ENCODE results near the gene POU2F1. TPM values are rescaled to one million over a fixed set of nuclear protein-coding genes. Genes with fewer than 3 reads are reported as not detected.

Gene POU2F1
- polyA plus RNA-seq, 1 donor from 2014 or later: 10.9 TPM

GRCh38 chr1:167344112-167344511 lies 123.4 kb downstream of the POU2F1 start:
- Histone ChIP-seq H2AFZ (ENCODE audit: low read depth, low read length) (no peak overlapping the region), H3K27ac (ENCODE audit: low read length) (no peak overlapping the region), H4K20me1 (ENCODE audit: insufficient read depth) (no peaks in the 10 kb centered on the region), H3K4me2 (ENCODE audit: low read length) (no peak overlapping the region), H3K9me3 (ENCODE audit: low read length) (no peaks in the 10 kb centered on the region), H3K27me3 (ENCODE audit: insufficient read depth, low read depth, low read length) (no peaks in the 10 kb centered on the region), H3K36me3 (ENCODE audit: insufficient read depth, low read length) (no peaks in the 10 kb centered on the region), H3K9ac (ENCODE audit: low read length) (no peak overlapping the region), H3K79me2 (replicated peaks; ENCODE audit: insufficient read depth, low read length) (peaks cover 3% of the 10 kb centered on the region), H3F3A (ENCODE audit: insufficient read depth, low read length, poor library complexity, severe bottlenecking) (no peaks in the 10 kb centered on the region), H3K4me3 (ENCODE audit: low read length) (no peak overlapping the region), H3K9me2 (ENCODE audit: insufficient read depth, low read length) (no peaks in the 10 kb centered on the region)
- TF ChIP-seq SMC3 (conservative IDR thresholded peaks at IDR 0.05; ENCODE audit: poor library complexity) (no peak), MXI1 (conservative IDR thresholded peaks at IDR 0.05; ENCODE audit: poor library complexity, severe bottlenecking) (no peak), EZH2 (IDR thresholded peaks at IDR 0.05; ENCODE audit: borderline replicate concordance, insufficient read depth, low read length, poor library complexity, severe bottlenecking) (no peak), REST (IDR thresholded peaks at IDR 0.05; ENCODE audit: borderline replicate concordance) (no peak), RAD21 (conservative IDR thresholded peaks at IDR 0.05) (no peak)
- TF ChIP-seq, protein P1, sequence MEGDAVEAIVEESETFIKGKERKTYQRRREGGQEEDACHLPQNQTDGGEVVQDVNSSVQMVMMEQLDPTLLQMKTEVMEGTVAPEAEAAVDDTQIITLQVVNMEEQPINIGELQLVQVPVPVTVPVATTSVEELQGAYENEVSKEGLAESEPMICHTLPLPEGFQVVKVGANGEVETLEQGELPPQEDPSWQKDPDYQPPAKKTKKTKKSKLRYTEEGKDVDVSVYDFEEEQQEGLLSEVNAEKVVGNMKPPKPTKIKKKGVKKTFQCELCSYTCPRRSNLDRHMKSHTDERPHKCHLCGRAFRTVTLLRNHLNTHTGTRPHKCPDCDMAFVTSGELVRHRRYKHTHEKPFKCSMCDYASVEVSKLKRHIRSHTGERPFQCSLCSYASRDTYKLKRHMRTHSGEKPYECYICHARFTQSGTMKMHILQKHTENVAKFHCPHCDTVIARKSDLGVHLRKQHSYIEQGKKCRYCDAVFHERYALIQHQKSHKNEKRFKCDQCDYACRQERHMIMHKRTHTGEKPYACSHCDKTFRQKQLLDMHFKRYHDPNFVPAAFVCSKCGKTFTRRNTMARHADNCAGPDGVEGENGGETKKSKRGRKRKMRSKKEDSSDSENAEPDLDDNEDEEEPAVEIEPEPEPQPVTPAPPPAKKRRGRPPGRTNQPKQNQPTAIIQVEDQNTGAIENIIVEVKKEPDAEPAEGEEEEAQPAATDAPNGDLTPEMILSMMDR (IDR thresholded peaks at IDR 0.05; ENCODE audit: poor library complexity, severe bottlenecking): no peak

DNA sequence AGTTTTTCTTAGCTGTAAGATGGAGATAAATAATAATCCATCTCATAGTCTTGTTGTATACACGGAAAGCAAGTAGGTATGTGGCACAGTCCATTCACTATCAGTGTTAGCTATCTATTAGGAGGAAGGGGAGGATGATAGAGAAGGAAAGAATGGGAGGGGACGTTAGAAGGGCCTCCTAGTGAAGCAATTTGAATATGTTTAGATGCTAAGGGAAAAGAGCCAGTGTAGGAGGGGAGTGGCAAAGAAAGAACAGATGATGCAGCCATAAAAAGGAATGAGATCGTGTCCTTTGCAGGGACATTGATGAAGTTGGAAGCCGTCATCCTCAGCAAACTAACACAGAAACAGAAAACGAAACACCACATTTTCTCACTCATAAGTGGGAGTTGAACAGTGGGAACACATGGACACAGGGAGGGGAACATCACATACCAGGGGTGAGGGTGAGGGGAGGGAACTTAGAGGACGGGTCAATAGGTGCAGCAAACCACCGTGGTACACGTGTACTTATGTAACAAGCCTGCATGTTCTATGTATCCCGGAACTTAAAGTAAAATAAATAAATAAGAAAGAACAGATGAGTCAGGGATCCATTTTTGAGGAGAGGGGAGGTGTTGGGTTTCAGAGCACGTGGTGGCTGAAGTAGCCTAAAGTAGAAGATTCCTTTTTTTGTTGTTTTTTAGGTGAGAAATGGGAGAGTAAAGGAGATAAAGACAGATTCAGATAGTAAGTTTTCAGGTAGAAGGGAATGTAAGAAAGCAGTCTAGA lies 124.1 kb downstream of the POU2F1 start:
- Histone ChIP-seq H3K79me2 (replicated peaks; ENCODE audit: insufficient read depth, low read length) (peaks cover 3% of the 10 kb centered on the region), H3K27ac (ENCODE audit: low read length) (no peak overlapping the region)

More for the DNA sequence above, 124.1 kb downstream of the POU2F1 start:
- no peak overlapping the region for H3K4me3 ChIP-seq (ENCODE audit: low read length)
- no peak overlapping the region for H3K4me2 ChIP-seq (ENCODE audit: low read length)
- no peak overlapping the region for H3K9ac ChIP-seq (ENCODE audit: low read length)
- H3K27me3 ChIP-seq (ENCODE audit: insufficient read depth, low read depth, low read length): no peaks in the 10 kb centered on the region
- H3K36me3 ChIP-seq (ENCODE audit: insufficient read depth, low read length): no peaks in the 10 kb centered on the region
- no peaks in the 10 kb centered on the region for H3F3A ChIP-seq (ENCODE audit: insufficient read depth, low read length, poor library complexity, severe bottlenecking)
- H3K9me2 ChIP-seq (ENCODE audit: insufficient read depth, low read length): no peaks in the 10 kb centered on the region
- H4K20me1 ChIP-seq (ENCODE audit: insufficient read depth): no peaks in the 10 kb centered on the region
- TF ChIP-seq EZH2 (IDR thresholded peaks at IDR 0.05; ENCODE audit: borderline replicate concordance, insufficient read depth, low read length, poor library complexity, severe bottlenecking): no peak
- TF ChIP-seq EP300 (conservative IDR thresholded peaks at IDR 0.05; ENCODE audit: poor library complexity, severe bottlenecking): no peak
- no peak for TF ChIP-seq POLR2AphosphoS5 (IDR thresholded peaks at IDR 0.05)
- TF ChIP-seq RAD21 (conservative IDR thresholded peaks at IDR 0.05): no peak
- no peak for TF ChIP-seq REST (IDR thresholded peaks at IDR 0.05; ENCODE audit: borderline replicate concordance)
- TF ChIP-seq, protein P1 (IDR thresholded peaks at IDR 0.05; ENCODE audit: poor library complexity, severe bottlenecking): no peak
- TF ChIP-seq TAF1 (IDR thresholded peaks at IDR 0.05; ENCODE audit: low read depth): no peak
- TF ChIP-seq MXI1 (conservative IDR thresholded peaks at IDR 0.05; ENCODE audit: poor library complexity, severe bottlenecking): no peak
- TF ChIP-seq SMC3 (conservative IDR thresholded peaks at IDR 0.05; ENCODE audit: poor library complexity): no peak
- no peaks in the 10 kb centered on the region for H3K9me3 ChIP-seq (ENCODE audit: low read length)
- no peak overlapping the region for H2AFZ ChIP-seq (ENCODE audit: low read depth, low read length)
